ENCODE measurements around the gene JARID2. TPM values are rescaled to one million over a fixed set of nuclear protein-coding genes. Genes with fewer than 3 reads are reported as not detected.

The JARID2 gene
- total RNA-seq, 1 experiment from 2014 or later: 21.0 TPM

DNA sequence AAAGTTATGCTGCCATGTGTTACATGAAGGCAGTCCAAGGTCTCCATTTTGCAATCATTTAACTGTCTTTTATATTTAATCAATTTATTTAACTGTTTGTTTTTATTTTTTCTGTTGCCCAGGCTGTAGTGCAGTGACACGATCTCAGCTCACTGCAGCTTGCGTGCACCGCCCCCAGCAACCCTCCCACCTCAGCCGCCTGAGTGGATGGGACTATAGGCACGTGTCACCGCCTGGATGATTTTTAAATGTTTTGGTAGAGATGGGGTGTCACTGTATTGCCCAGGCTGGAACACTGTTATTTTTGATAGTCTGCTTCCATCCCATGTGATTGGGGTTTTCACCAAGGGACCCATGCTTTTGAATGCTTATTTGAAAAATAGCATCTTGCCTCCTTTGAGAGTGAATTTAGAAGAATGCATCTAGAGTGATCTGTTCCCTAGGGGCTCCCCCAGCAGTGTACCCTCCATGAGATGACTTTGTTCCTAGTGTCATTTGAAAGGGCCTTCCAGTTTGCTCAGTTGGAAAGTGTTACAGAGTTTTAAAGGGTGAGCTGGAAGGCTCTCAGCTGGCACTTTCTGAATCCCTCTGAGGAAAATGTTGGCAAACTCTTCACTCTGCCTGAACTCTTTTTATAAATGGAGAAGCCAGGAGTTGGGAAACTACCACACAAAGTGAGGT, 143.4 kb downstream of the JARID2 start:
- intact Hi-C loops (cut with micrococcal nuclease): no loop called here
- TF ChIP-seq, protein P1, sequence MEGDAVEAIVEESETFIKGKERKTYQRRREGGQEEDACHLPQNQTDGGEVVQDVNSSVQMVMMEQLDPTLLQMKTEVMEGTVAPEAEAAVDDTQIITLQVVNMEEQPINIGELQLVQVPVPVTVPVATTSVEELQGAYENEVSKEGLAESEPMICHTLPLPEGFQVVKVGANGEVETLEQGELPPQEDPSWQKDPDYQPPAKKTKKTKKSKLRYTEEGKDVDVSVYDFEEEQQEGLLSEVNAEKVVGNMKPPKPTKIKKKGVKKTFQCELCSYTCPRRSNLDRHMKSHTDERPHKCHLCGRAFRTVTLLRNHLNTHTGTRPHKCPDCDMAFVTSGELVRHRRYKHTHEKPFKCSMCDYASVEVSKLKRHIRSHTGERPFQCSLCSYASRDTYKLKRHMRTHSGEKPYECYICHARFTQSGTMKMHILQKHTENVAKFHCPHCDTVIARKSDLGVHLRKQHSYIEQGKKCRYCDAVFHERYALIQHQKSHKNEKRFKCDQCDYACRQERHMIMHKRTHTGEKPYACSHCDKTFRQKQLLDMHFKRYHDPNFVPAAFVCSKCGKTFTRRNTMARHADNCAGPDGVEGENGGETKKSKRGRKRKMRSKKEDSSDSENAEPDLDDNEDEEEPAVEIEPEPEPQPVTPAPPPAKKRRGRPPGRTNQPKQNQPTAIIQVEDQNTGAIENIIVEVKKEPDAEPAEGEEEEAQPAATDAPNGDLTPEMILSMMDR (IDR thresholded peaks at IDR 0.05; ENCODE audit: unreplicated experiment): no peak
- Mint-ChIP-seq H3K9me3 (ENCODE audit: unreplicated experiment) (no peaks in the 10 kb centered on the region), H3K27me3 (ENCODE audit: insufficient read depth, unreplicated experiment) (no peaks in the 10 kb centered on the region), H3K27ac (ENCODE audit: low read depth, unreplicated experiment) (peak overlapping the region; percentile 48), H3K4me3 (ENCODE audit: unreplicated experiment) (no peak overlapping the region), H3K4me1 (ENCODE audit: insufficient read depth, unreplicated experiment) (peaks cover 36% of the 10 kb centered on the region), H3K36me3 (ENCODE audit: insufficient read depth, unreplicated experiment) (peaks cover 10% of the 10 kb centered on the region)
- ChIA-PET CTCF (interaction anchor here (0.6 to 2.8 kb wide), 10 partner anchors 10 to 1185 kb away, joined by 3 to 12 read pairs (median 5); no protein-coding TSS in a partner anchor), POLR2A (interaction anchor here (0.9 kb wide), 1 partner anchor 142 kb away, joined by 3 read pairs; no protein-coding TSS in a partner anchor)
- BruUV-seq (replicated peaks): no TSS peak
- DNase-seq (ENCODE audit: unreplicated experiment): no peak

DNA sequence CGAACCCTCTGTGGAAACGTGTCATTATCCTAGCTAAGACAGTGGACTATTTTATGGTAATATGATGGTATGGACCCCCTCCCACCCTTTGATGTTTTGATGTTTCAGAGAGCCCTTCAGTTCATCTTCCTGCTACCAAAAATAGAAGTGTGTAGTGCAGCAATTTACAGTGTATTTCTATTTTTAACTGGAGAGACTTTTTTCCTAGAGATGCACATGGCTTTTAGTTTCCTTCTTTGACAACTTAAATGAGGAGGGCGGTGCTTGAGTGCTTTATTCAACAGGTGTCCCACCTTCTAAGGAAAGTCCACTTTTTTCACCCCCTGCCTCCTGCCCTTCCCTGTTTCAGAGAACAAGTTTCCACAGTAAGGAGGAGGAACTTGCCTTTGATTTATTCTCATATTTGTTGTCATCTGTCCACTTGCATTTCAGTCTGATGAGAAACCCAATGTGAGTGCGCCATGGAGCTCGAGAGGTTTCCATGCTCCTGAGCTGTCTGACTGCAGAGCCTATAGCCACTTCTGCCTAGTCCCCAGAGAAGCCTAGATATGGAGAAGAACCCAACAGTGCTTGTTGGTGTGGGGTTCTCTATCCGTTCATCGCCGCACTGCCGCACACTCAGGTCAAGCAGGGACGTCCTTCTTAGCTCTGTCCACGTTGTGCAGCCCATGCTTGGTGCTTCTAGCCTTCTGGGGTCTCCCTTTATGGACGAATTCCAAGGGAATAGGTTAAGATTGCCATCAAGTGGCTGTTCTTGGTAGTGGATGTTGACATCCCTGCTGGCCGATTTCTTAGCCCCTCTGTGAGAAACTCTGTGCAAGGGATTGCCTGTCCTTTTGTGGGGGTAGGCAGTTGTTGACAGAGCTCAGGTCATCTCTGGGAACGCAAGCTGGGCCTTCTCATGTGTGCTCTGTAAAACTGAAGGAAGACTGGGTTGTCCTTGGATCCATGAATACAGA, 144.2 kb downstream of the JARID2 start:
- DNase-seq (ENCODE audit: unreplicated experiment): peak; percentile 24
- TF ChIP-seq, protein P1 (IDR thresholded peaks at IDR 0.05; ENCODE audit: unreplicated experiment): peak; percentile 31
- Mint-ChIP-seq H3K4me1 (ENCODE audit: insufficient read depth, unreplicated experiment) (peaks cover 28% of the 10 kb centered on the region), H3K27me3 (ENCODE audit: insufficient read depth, unreplicated experiment) (no peaks in the 10 kb centered on the region), H3K27ac (ENCODE audit: low read depth, unreplicated experiment) (peak overlapping the region; percentile 48), H3K9me3 (ENCODE audit: unreplicated experiment) (no peaks in the 10 kb centered on the region), H3K4me3 (ENCODE audit: unreplicated experiment) (no peak overlapping the region), H3K36me3 (ENCODE audit: insufficient read depth, unreplicated experiment) (peaks cover 6% of the 10 kb centered on the region)
- intact Hi-C loops (cut with micrococcal nuclease): loop anchor here (5.0 kb wide), 1 partner anchor 143 kb away; the partner anchor contains the start of gene JARID2
- CTCF ChIA-PET: interaction anchor here (0.6 to 2.8 kb wide), 15 partner anchors 10 to 1185 kb away, joined by 3 to 12 read pairs (median 5); no protein-coding TSS in a partner anchor
- POLR2A ChIA-PET: interaction anchor here (0.7 to 0.9 kb wide), 2 partner anchors 122 to 143 kb away, joined by 3 read pairs; no protein-coding TSS in a partner anchor
- no TSS peak for BruUV-seq (replicated peaks)

DNA sequence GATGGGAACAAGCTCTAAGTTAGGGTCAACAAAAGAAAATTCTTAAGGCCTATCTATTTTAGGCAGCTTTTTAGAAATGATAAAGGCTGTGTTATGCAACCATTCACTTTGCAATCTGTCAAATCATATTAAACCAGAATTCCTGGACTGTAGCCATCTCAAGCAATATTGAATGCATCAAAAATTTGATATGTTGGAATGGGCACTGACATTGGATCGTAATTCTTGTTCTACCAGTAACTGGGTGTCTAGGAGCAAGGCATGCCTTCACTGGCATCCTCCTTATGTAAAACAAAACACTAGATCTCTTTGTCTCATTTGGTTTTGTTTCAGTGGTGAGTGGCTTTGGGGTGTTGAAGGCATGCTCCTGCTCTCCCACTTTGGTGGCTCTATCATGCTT, 145.6 kb downstream of the JARID2 start:
- Mint-ChIP-seq H3K27ac (ENCODE audit: low read depth, unreplicated experiment) (peak overlapping the region; percentile 41), H3K4me3 (ENCODE audit: unreplicated experiment) (no peak overlapping the region), H3K27me3 (ENCODE audit: insufficient read depth, unreplicated experiment) (no peaks in the 10 kb centered on the region), H3K4me1 (ENCODE audit: insufficient read depth, unreplicated experiment) (peaks cover 24% of the 10 kb centered on the region), H3K36me3 (ENCODE audit: insufficient read depth, unreplicated experiment) (peaks cover 6% of the 10 kb centered on the region), H3K9me3 (ENCODE audit: unreplicated experiment) (no peaks in the 10 kb centered on the region)
- POLR2A ChIA-PET: no interaction called here
- no TSS peak for BruUV-seq (replicated peaks)
- no peak for DNase-seq (ENCODE audit: unreplicated experiment)
- intact Hi-C loops (cut with micrococcal nuclease): loop anchor here (5.0 kb wide), 1 partner anchor 144 kb away; the partner anchor contains the start of gene JARID2
- TF ChIP-seq, protein P1 (IDR thresholded peaks at IDR 0.05; ENCODE audit: unreplicated experiment): no peak
- CTCF ChIA-PET: interaction anchor here (0.5 to 2.0 kb wide), 6 partner anchors 10 to 233 kb away, joined by 3 to 7 read pairs (median 4); no protein-coding TSS in a partner anchor
